Fibroblast of the aortic adventitia (primary cell): ENCODE data around the gene TCF3. TPM values are rescaled to one million over a fixed set of nuclear protein-coding genes. Genes with fewer than 3 reads are reported as not detected.
"Not testable (repeated sequence)": the region's sequence is repeated elsewhere in the genome, so short reads cannot be mapped to it uniquely, and the experiment has no call there.

ENCODE experiments used
- DNase-seq: peaks from one replicate; pipeline ENCODE4 v3.0.0-alpha.2; 2010; ENCODE audit warnings: low read depth
- H3K4me3 ChIP-seq: 2 replicates; pipeline ENCODE4 v1.5.1; 2011; ENCODE audit warnings: low read depth, mild to moderate bottlenecking, control low read depth, low read length, moderate library complexity
- total RNA-seq: library from RNA; depleted of rRNA; stranded (reverse); fragments of >200 nt; gene quantifications from 2 replicates; pipeline ENCODE4 v1.2.3, GENCODE V29; 2012; ENCODE audit warnings: low replicate concordance
- TF ChIP-seq, protein P1 (sequence below): IDR thresholded peaks from 2 replicates; pipeline ENCODE4 v1.5.1; 2011; ENCODE audit warnings: mild to moderate bottlenecking, low read length, control low read depth, inconsistent platforms; ENCODE audit not compliant: insufficient read depth

The TCF3 gene
- total RNA-seq, 1 donor, result 74.2 TPM

DNA sequence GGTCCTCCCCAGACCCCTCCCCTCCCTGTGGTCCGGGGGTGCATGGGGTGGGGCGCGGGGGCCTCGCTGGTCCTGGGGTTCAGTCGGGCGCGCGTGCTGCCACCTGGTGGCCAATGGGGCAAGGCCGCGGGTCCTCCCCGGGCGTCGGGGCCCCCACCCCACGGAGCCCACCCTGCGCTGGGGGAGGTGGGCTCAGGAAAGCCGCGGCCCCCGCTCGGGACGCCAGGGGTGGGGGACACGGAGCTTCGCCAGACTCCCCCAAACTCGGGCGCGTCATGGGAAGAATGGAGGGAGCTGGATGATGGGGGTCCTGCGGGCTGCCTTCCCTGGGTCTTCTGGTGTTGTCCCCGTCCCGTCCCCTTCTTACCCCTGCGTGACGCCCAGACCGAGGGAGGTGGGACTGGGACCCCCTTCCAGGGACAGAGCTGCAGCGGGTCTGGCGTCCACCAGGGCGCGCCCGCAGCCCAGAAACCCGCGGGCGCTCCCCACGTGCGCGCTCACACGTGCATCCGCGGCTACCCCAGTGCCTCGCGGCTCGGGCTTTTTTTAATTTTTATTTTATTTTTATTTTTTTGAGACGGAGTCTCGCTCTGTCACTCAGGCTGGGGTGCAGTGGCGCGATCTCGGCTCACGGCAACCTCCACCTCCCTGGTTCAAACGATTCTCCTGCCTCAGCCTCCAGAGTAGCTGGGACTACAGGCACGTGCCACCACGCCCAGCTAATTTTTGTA, 19.8 kb upstream of the TCF3 start:
- peak overlapping the region; percentile 40 for H3K4me3 ChIP-seq
- TF ChIP-seq, protein P1, sequence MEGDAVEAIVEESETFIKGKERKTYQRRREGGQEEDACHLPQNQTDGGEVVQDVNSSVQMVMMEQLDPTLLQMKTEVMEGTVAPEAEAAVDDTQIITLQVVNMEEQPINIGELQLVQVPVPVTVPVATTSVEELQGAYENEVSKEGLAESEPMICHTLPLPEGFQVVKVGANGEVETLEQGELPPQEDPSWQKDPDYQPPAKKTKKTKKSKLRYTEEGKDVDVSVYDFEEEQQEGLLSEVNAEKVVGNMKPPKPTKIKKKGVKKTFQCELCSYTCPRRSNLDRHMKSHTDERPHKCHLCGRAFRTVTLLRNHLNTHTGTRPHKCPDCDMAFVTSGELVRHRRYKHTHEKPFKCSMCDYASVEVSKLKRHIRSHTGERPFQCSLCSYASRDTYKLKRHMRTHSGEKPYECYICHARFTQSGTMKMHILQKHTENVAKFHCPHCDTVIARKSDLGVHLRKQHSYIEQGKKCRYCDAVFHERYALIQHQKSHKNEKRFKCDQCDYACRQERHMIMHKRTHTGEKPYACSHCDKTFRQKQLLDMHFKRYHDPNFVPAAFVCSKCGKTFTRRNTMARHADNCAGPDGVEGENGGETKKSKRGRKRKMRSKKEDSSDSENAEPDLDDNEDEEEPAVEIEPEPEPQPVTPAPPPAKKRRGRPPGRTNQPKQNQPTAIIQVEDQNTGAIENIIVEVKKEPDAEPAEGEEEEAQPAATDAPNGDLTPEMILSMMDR, result peak; percentile 77
- peak; percentile 23 for DNase-seq

DNA sequence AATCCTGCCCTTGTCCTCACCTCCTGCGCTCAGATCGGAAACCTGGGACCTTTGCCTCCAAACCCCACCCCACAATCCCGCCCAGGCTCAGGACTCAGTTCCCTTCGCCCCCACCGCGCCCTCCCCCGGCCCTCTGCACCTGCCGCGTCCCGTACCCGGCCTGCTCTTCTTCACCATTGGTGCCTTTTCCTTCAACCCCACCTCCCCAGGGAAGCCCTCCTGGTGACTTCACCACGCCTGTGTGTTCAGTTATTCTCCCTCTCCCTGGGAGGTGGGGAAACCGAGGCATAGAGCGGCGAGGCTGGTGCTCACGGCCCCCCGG, 19.3 kb upstream of the TCF3 start:
- no peak overlapping the region for H3K4me3 ChIP-seq
- TF ChIP-seq, protein P1, result no peak
- no peak for DNase-seq

- DNase-seq, H3K4me3 ChIP-seq: not testable (repeated sequence)
Observed at GRCh38 chr19:1670747-1671146, 18.3 kb upstream of the TCF3 start.

- peak; percentile 21 for DNase-seq
- no peak overlapping the region for H3K4me3 ChIP-seq
- TF ChIP-seq, protein P1, result no peak
Observed at GRCh38 chr19:1668486-1669270, 16.3 kb upstream of the TCF3 start.

DNA sequence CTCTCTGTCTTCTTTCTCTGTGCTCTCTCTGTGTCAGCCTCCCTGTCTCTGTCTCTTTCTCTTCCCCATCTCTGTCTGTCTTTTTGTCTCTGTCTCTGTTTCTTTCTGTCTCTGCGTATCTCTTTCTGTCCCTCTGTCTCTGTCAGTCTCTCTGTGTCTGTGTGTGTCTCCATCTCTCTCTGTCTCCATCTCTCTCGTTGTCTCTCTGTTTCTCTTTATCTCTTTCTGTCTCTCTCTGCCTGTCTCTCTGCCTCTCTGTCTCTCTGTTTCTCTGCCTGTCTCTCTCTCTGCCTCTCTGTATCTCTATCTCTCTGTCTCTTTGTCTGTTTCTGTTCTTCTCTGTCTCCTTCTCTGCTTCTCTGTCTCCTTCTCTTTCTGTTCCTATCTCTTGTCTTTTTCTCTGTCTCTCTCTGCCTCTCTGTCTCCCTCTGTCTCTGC, 15.7 kb upstream of the TCF3 start:
- no peak overlapping the region for H3K4me3 ChIP-seq
- DNase-seq, result no peak
- TF ChIP-seq, protein P1, result no peak

DNA sequence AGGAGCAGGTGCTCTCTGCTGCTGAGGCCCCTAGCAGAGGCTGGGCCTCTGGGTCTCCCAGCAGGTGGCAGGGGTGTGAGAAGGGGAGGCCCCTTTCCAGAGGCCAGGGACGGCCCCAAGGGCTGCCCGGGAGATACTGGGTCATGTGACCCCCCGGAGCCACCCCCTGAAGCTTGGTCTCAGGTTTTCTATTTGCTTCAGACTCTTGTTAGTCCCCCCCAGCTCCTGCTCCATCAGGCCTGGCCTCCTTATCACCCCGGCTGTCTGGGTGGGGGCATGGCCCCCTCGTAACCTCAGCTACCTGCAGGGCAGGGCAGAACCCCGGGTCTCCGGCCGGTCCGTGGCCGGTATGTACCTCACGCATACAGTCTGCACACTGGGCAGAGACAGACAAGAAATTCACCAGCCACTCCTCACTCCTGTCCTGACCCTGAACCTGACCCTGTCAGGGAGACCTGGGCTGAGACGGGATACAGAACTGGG, 13.2 kb upstream of the TCF3 start:
- no peak overlapping the region for H3K4me3 ChIP-seq
- TF ChIP-seq, protein P1, result no peak
- no peak for DNase-seq

DNA sequence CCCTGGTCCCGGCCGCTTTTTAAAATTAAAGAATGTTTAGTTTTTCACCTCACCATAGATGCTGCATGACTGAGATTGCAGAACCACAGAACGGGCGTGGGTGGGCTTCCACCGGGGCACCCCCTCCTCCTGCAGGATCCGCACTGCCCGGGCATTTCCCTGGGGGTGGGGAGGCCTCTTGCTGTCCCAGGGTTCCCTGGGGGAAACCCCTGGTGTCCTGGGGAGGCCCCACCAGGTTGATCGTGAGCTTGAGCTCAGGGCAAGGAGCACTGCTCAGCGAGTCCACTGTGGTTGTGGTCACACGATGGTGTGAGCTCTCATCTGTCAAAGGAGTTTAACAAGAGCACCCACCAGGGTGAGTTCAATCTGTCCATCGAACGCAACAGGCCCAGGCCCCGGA, 11.4 kb upstream of the TCF3 start:
- TF ChIP-seq, protein P1, result no peak
- DNase-seq, result no peak
- H3K4me3 ChIP-seq, result no peak overlapping the region

DNA sequence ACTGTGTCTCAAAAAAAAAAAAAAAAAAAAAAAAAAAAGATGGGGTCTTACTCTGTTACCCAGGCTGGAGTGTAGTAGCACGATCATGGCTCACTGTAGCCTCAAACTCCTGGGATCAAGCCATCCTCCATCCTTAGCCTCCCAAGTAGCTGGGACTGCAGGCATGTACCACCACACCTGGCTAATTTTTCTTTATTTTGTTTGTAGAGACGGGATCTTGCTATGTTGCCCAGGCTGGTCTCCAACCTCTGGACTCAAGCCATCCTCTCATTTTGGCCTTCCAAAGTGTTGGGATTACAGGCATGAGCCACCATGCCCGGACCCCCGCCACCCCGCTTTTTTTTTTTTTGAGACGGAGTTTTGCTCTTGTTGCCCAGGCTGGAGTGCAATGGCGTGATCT, 10.8 kb upstream of the TCF3 start:
- H3K4me3 ChIP-seq, DNase-seq: not testable (repeated sequence)
